ENCODE data around the gene ZNF593OS. TPM values are rescaled to one million over a fixed set of nuclear protein-coding genes. Genes with fewer than 3 reads are reported as not detected.

Gene ZNF593OS
- total RNA-seq, 1 donor from 2014 or later = not detected

DNA sequence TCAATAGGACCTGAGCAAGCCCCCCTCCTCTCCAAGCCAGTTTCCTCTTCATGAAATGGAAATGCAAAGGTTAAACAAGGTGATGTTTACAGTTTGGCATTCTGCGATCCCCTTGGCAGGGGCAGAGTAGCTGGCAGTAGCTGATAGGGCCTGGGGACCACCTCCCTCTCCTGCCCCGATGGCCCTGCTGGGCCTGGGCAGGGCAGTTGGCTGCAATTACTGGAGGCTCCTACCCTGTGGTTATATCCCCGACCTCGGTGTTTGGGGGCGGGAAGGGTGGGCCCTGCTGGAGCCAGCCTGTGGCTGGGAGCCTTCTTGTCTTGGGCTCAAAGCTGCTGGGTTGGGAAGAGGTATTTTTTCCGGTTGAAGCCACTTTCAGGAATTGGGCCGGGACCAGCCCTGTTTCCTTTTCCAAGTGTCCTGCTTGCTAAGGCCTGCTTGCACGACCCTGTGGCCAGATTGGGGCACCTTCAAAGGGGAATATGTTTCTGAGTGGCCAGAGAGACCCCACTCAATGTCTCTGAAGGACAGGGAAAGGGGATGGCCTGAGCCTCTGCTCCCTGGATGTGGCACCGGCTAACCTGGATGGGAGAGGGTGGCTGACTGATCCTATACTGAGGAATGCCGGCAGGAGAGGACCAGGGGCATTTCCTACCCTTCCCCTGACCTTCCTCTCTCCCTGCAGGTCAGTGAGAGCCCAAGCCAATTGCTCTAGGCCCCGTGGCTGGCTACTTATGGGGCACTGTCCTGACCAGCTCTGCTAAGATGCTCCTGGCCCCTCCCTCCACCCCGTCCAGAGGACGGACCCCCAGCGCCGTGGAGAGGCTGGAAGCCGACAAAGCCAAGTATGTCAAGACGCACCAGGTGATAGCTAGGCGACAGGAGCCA lies 10.9 kb downstream of the ZNF593OS start:
- DNase-seq (ENCODE audit: low read depth) = no peak

DNA sequence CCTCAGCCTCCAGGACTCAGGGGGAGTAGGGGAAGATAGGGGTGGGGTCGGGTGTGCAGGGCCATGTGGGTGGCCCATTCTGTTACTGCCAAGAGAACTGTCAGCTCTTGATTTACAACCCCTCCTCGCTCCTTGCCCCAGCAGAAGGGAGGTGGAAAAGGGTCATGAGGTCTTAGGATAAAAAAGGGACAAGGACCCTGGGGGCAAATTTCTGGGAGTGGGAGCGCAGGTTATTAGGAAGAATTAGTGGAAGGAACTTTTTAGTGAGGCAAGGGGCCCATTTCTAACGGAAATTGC lies 11.9 kb downstream of the ZNF593OS start:
- TF ChIP-seq, protein P1, sequence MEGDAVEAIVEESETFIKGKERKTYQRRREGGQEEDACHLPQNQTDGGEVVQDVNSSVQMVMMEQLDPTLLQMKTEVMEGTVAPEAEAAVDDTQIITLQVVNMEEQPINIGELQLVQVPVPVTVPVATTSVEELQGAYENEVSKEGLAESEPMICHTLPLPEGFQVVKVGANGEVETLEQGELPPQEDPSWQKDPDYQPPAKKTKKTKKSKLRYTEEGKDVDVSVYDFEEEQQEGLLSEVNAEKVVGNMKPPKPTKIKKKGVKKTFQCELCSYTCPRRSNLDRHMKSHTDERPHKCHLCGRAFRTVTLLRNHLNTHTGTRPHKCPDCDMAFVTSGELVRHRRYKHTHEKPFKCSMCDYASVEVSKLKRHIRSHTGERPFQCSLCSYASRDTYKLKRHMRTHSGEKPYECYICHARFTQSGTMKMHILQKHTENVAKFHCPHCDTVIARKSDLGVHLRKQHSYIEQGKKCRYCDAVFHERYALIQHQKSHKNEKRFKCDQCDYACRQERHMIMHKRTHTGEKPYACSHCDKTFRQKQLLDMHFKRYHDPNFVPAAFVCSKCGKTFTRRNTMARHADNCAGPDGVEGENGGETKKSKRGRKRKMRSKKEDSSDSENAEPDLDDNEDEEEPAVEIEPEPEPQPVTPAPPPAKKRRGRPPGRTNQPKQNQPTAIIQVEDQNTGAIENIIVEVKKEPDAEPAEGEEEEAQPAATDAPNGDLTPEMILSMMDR (conservative IDR thresholded peaks at IDR 0.05; ENCODE audit: low read depth, low read length) = no peak
- DNase-seq (ENCODE audit: low read depth) = no peak
- H3K4me3 ChIP-seq (ENCODE audit: low read depth, low read length) = no peak overlapping the region

More for the DNA sequence above, 10.9 kb downstream of the ZNF593OS start:
- peak overlapping the region; percentile 52 for H3K4me3 ChIP-seq (ENCODE audit: low read depth, low read length)
- TF ChIP-seq, protein P1 (conservative IDR thresholded peaks at IDR 0.05; ENCODE audit: low read depth, low read length) = no peak

DNA sequence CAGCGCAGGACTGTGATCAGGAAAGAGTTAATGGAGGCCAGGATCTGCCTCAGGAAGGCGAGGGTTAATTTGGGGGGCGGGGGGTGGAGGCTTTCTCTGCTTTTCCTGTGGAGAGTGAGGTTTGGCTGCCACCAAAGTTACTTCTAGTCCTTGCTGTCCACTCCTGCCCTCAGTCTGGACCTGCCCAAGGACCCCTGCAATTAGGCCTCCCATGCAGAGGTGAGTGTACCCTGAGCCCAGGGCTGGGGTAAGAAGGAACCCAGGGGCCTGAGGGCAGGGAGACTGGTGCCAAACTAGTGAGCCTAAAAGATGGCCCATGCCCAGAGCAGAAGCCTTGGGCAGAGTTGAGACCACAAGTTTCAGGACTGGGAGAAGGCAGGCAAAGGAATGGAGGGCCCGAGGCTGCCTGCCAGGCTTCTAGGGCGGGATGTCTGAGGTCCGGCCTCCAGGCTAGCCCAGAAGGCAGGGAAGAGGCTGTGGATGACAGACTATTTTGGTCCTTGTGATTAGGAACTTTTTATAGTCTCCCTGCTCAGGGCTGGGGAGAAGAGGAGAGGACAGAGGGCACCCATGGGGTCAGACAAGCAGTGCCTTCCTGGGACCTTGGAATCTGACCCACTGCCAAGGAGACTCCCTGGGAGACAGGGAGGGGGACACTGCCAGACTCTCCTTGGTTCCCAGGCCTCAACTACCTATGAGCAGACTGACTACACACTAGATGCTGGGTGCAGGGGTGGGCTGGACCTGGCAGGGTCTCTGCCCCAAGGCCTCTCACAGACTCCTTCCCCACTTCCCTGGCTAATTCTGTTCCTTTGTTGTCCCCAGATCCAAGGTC lies 12.5 kb downstream of the ZNF593OS start, which contains the start of gene FAM110D:
Gene FAM110D, plus strand, starts transcription at position 172 of the 835 bp plus-strand sequence. CDS start 2,213 bp downstream, outside the sequence.
- DNase-seq (ENCODE audit: low read depth) = no peak
- no peak within 1 kb of the TSS for H3K4me3 ChIP-seq (ENCODE audit: low read depth, low read length)
- TF ChIP-seq, protein P1 (conservative IDR thresholded peaks at IDR 0.05; ENCODE audit: low read depth, low read length) = no peak

DNA sequence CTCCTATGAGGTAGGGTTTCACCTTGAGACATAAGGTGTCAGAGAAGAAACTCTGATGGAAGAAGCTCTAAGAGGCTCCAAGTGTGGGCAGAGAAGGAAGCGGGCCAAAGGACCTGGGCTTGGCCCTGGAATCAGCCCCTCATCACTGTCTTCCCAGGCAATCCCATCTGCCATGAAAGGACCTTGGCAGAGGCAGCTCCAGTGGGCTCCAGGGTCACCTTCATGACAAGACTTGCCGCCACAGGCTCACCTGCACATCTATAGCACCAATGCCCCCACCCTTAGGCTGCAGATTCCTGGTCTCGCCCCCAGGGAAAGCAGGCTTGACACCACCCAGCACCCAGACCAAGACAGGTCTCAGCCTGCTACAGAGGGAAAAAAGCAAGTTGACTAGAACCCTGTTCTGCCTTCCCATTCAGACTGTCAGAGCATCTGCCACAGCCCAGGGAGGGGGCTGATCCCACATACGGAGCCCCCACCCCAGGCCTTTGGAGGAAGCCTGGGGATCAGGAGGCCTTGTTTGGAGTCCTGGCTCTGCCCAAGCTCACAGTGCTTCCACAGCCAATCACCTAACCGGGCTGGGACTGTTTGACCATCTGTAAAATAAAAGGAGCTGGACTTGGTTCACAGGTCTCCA lies 13.2 kb downstream of the ZNF593OS start:
- TF ChIP-seq, protein P1 (conservative IDR thresholded peaks at IDR 0.05; ENCODE audit: low read depth, low read length) = no peak
- H3K4me3 ChIP-seq (ENCODE audit: low read depth, low read length) = no peak overlapping the region
- no peak for DNase-seq (ENCODE audit: low read depth)

- no peak for DNase-seq (ENCODE audit: low read depth)
- H3K4me3 ChIP-seq (ENCODE audit: low read depth, low read length) = no peak overlapping the region
- TF ChIP-seq, protein P1 (conservative IDR thresholded peaks at IDR 0.05; ENCODE audit: low read depth, low read length) = no peak
Measured at GRCh38 chr1:26156285-26157038, 15.2 kb downstream of the ZNF593OS start.
